Activated naive CD4-positive, alpha-beta T cell treated with anti-CD3 and anti-CD28 coated beads, Interleukin-2, amount 10 ng/mL, durations not matched to agents 7 days and 5 days (primary cell): ENCODE data around the gene EPM2A.
"Not testable (repeated sequence)": the region's sequence is repeated elsewhere in the genome, so short reads cannot be mapped to it uniquely, and the experiment has no call there.

Source experiments
- CTCF ChIA-PET: fragments of 350-600 bp; sonication (Branson Sonifier 250); formaldehyde crosslinking; loops from one replicate; lab custom pipeline; 2021; ENCODE audit warnings: antibody characterized with exemption; lab: Charles Lee
- DNase-seq: peaks from one replicate; pipeline ENCODE4 v3.0.0-alpha.2; 2020
- H3K27ac Mint-ChIP-seq: one replicate; pipeline ENCODE4 v1.8.0; 2021; ENCODE audit warnings: mild to moderate bottlenecking, moderate library complexity, mixed read lengths
- H3K27me3 Mint-ChIP-seq: one replicate; pipeline ENCODE4 v1.8.0; 2021; ENCODE audit warnings: mild to moderate bottlenecking, mixed read lengths
- H3K36me3 Mint-ChIP-seq: one replicate; pipeline ENCODE4 v1.8.0; 2021; ENCODE audit warnings: mixed read lengths
- H3K4me1 Mint-ChIP-seq: one replicate; pipeline ENCODE4 v1.8.0; 2021; ENCODE audit warnings: mixed read lengths
- H3K4me3 Mint-ChIP-seq: one replicate; pipeline ENCODE4 v1.8.0; 2021; ENCODE audit warnings: mild to moderate bottlenecking, moderate library complexity, mixed read lengths
- H3K9me3 Mint-ChIP-seq: one replicate; pipeline ENCODE4 v1.8.0; 2021; ENCODE audit warnings: mixed read lengths

EPM2A gene

GRCh38 chr6:145721144-145721543 lies 14.2 kb downstream of the EPM2A start:
- CTCF ChIA-PET = no interaction called here
- H3K4me3 Mint-ChIP-seq = no peak overlapping the region
- no peaks in the 10 kb centered on the region for H3K27me3 Mint-ChIP-seq
- peaks cover 2% of the 10 kb centered on the region for H3K36me3 Mint-ChIP-seq
- no peak for DNase-seq
- H3K27ac Mint-ChIP-seq = no peak overlapping the region
- no peaks in the 10 kb centered on the region for H3K4me1 Mint-ChIP-seq
- peaks cover 9% of the 10 kb centered on the region for H3K9me3 Mint-ChIP-seq

GRCh38 chr6:145715426-145715825 lies 19.9 kb downstream of the EPM2A start:
- no peak overlapping the region for H3K27ac Mint-ChIP-seq
- DNase-seq = no peak
- H3K36me3 Mint-ChIP-seq = peaks cover 2% of the 10 kb centered on the region
- H3K27me3 Mint-ChIP-seq = no peaks in the 10 kb centered on the region
- CTCF ChIA-PET = no interaction called here
- H3K4me3 Mint-ChIP-seq = no peak overlapping the region
- peaks cover 2% of the 10 kb centered on the region for H3K4me1 Mint-ChIP-seq
- peaks cover 18% of the 10 kb centered on the region for H3K9me3 Mint-ChIP-seq

GRCh38 chr6:145714731-145715130 lies 20.6 kb downstream of the EPM2A start:
- H3K27ac Mint-ChIP-seq = no peak overlapping the region
- peaks cover 2% of the 10 kb centered on the region for H3K36me3 Mint-ChIP-seq
- H3K27me3 Mint-ChIP-seq = no peaks in the 10 kb centered on the region
- peaks cover 18% of the 10 kb centered on the region for H3K9me3 Mint-ChIP-seq
- no peak overlapping the region for H3K4me3 Mint-ChIP-seq
- CTCF ChIA-PET = no interaction called here
- H3K4me1 Mint-ChIP-seq = peaks cover 2% of the 10 kb centered on the region
- no peak for DNase-seq

- no peak for DNase-seq
- Mint-ChIP-seq H3K4me1 (peaks cover 2% of the 10 kb centered on the region), H3K27ac (no peak overlapping the region), H3K27me3 (no peaks in the 10 kb centered on the region), H3K4me3 (no peak overlapping the region), H3K9me3 (peaks cover 18% of the 10 kb centered on the region), H3K36me3 (peaks cover 2% of the 10 kb centered on the region)
- CTCF ChIA-PET = interaction anchor here (0.7 to 1.3 kb wide), 2 partner anchors 13 to 856 kb away, joined by 3 read pairs; no protein-coding TSS in a partner anchor
Measured at GRCh38 chr6:145713773-145714172, 21.5 kb downstream of the EPM2A start.

GRCh38 chr6:145711372-145711771 lies 23.9 kb downstream of the EPM2A start:
- CTCF ChIA-PET = no interaction called here
- no peak overlapping the region for H3K27ac Mint-ChIP-seq
- H3K36me3 Mint-ChIP-seq = peaks cover 2% of the 10 kb centered on the region
- no peak overlapping the region for H3K4me3 Mint-ChIP-seq
- no peaks in the 10 kb centered on the region for H3K27me3 Mint-ChIP-seq
- peaks cover 12% of the 10 kb centered on the region for H3K9me3 Mint-ChIP-seq
- no peak for DNase-seq
- peaks cover 2% of the 10 kb centered on the region for H3K4me1 Mint-ChIP-seq

GRCh38 chr6:145707397-145707796 lies 27.9 kb downstream of the EPM2A start:
- Mint-ChIP-seq H3K9me3 (no peaks in the 10 kb centered on the region), H3K36me3 (no peaks in the 10 kb centered on the region), H3K4me3 (no peak overlapping the region), H3K4me1 (peaks cover 7% of the 10 kb centered on the region), H3K27me3 (no peaks in the 10 kb centered on the region), H3K27ac (no peak overlapping the region)
- CTCF ChIA-PET = no interaction called here
- DNase-seq = no peak

GRCh38 chr6:145705561-145705960 lies 29.8 kb downstream of the EPM2A start:
- H3K9me3 Mint-ChIP-seq = no peaks in the 10 kb centered on the region
- no peak for DNase-seq
- H3K27me3 Mint-ChIP-seq = no peaks in the 10 kb centered on the region
- no peak overlapping the region for H3K27ac Mint-ChIP-seq
- no peak overlapping the region for H3K4me3 Mint-ChIP-seq
- no peaks in the 10 kb centered on the region for H3K36me3 Mint-ChIP-seq
- peaks cover 7% of the 10 kb centered on the region for H3K4me1 Mint-ChIP-seq
- CTCF ChIA-PET = no interaction called here

- Mint-ChIP-seq H3K27ac (no peak overlapping the region), H3K36me3 (no peaks in the 10 kb centered on the region), H3K4me3 (no peak overlapping the region), H3K27me3 (no peaks in the 10 kb centered on the region), H3K4me1 (peaks cover 7% of the 10 kb centered on the region), H3K9me3 (no peaks in the 10 kb centered on the region)
- DNase-seq = no peak
- CTCF ChIA-PET = interaction anchor here (0.8 to 1.2 kb wide), 3 partner anchors 11 to 138 kb away, joined by 3 read pairs; no protein-coding TSS in a partner anchor
Measured at GRCh38 chr6:145704143-145704781, 31.1 kb downstream of the EPM2A start.

GRCh38 chr6:145699462-145699861 lies 35.9 kb downstream of the EPM2A start:
- Mint-ChIP-seq H3K4me1 (no peaks in the 10 kb centered on the region), H3K27ac (no peak overlapping the region), H3K9me3 (peaks cover 8% of the 10 kb centered on the region), H3K36me3 (no peaks in the 10 kb centered on the region), H3K4me3 (no peak overlapping the region), H3K27me3 (no peaks in the 10 kb centered on the region)
- CTCF ChIA-PET = no interaction called here
- DNase-seq = no peak

- H3K4me1 Mint-ChIP-seq, H3K4me3 Mint-ChIP-seq, H3K36me3 Mint-ChIP-seq, DNase-seq, CTCF ChIA-PET, H3K27me3 Mint-ChIP-seq, H3K27ac Mint-ChIP-seq, H3K9me3 Mint-ChIP-seq: not testable (repeated sequence)
Measured at GRCh38 chr6:145697401-145697800, 37.9 kb downstream of the EPM2A start.

- DNase-seq = no peak
- CTCF ChIA-PET = interaction anchor here (1.0 kb wide), 1 partner anchor 60 kb away, joined by 3 read pairs; no protein-coding TSS in a partner anchor
- no peaks in the 10 kb centered on the region for H3K27me3 Mint-ChIP-seq
- H3K36me3 Mint-ChIP-seq = no peaks in the 10 kb centered on the region
- H3K4me3 Mint-ChIP-seq = no peak overlapping the region
- H3K4me1 Mint-ChIP-seq = no peaks in the 10 kb centered on the region
- no peak overlapping the region for H3K27ac Mint-ChIP-seq
- H3K9me3 Mint-ChIP-seq = peaks cover 8% of the 10 kb centered on the region
Measured at GRCh38 chr6:145694083-145694737, 41.1 kb downstream of the EPM2A start.

GRCh38 chr6:145690969-145691368 lies 44.4 kb downstream of the EPM2A start:
- Mint-ChIP-seq H3K4me3 (no peak overlapping the region), H3K4me1 (no peaks in the 10 kb centered on the region), H3K27me3 (no peaks in the 10 kb centered on the region), H3K27ac (no peak overlapping the region), H3K9me3 (no peaks in the 10 kb centered on the region), H3K36me3 (no peaks in the 10 kb centered on the region)
- CTCF ChIA-PET = no interaction called here
- no peak for DNase-seq

GRCh38 chr6:145689529-145689928 lies 45.8 kb downstream of the EPM2A start:
- CTCF ChIA-PET = no interaction called here
- no peaks in the 10 kb centered on the region for H3K36me3 Mint-ChIP-seq
- no peaks in the 10 kb centered on the region for H3K27me3 Mint-ChIP-seq
- H3K4me1 Mint-ChIP-seq = no peaks in the 10 kb centered on the region
- DNase-seq = no peak
- H3K27ac Mint-ChIP-seq = no peak overlapping the region
- H3K4me3 Mint-ChIP-seq = no peak overlapping the region
- H3K9me3 Mint-ChIP-seq = no peaks in the 10 kb centered on the region

- CTCF ChIA-PET = no interaction called here
- Mint-ChIP-seq H3K27ac (no peak overlapping the region), H3K4me1 (no peaks in the 10 kb centered on the region), H3K36me3 (no peaks in the 10 kb centered on the region), H3K27me3 (no peaks in the 10 kb centered on the region), H3K9me3 (no peaks in the 10 kb centered on the region), H3K4me3 (no peak overlapping the region)
- DNase-seq = no peak
Measured at GRCh38 chr6:145688493-145688905, 46.8 kb downstream of the EPM2A start.

- Mint-ChIP-seq H3K4me3 (no peak overlapping the region), H3K9me3 (peaks cover 10% of the 10 kb centered on the region), H3K36me3 (peaks cover 10% of the 10 kb centered on the region), H3K27me3 (no peaks in the 10 kb centered on the region), H3K27ac (no peak overlapping the region), H3K4me1 (no peaks in the 10 kb centered on the region)
- no peak for DNase-seq
- CTCF ChIA-PET = no interaction called here
Measured at GRCh38 chr6:145685932-145686331, 49.4 kb downstream of the EPM2A start.
